ENCODE measurements around the gene FAM53C.
"Not testable (repeated sequence)": the region's sequence is repeated elsewhere in the genome, so short reads cannot be mapped to it uniquely, and the experiment has no call there.

Gene FAM53C

GRCh38 chr5:138389911-138390310 is 51.8 kb downstream of the FAM53C start:
- DNase-seq (ENCODE audit: low read depth in 2 of 2, low spot score in 1 of 2) = not testable (repeated sequence)

- DNase-seq (ENCODE audit: low read depth in 2 of 2, low spot score in 1 of 2) = no peak
Measured at GRCh38 chr5:138391859-138392386, 53.9 kb downstream of the FAM53C start.

Measured in stimulated activated CD8-positive, alpha-beta memory T cell treated with anti-CD3 and anti-CD28 coated beads, Interleukin-4, amount 100 ng/mL, for 1 hour (primary cell).